HUES48 (cell line): ENCODE results near the gene ECT2.
A peak's percentile ranks its signal among the peaks of the same experiment; 100 is the strongest.
"Not testable (repeated sequence)": the region's sequence is repeated elsewhere in the genome, so short reads cannot be mapped to it uniquely, and the experiment has no call there.

Experiments used
- H3K27ac ChIP-seq: one replicate; pipeline ENCODE4 v1.7.0; 2013; ENCODE audit warnings: low read depth, low read length, inconsistent platforms
- H3K27me3 ChIP-seq: 2 replicates; pipeline ENCODE4 v1.6.1; 2013; ENCODE audit warnings: mild to moderate bottlenecking, low read length; ENCODE audit not compliant: control insufficient read depth, insufficient read depth
- H3K36me3 ChIP-seq: 2 replicates; pipeline ENCODE4 v1.6.1; 2013; ENCODE audit warnings: low read length; ENCODE audit not compliant: control insufficient read depth, insufficient read depth
- H3K4me1 ChIP-seq: 2 replicates; pipeline ENCODE4 v1.6.1; 2013; ENCODE audit warnings: mild to moderate bottlenecking, low read length; ENCODE audit not compliant: control insufficient read depth, insufficient read depth
- H3K4me3 ChIP-seq: 2 replicates; pipeline ENCODE4 v1.5.1; 2013; ENCODE audit warnings: mild to moderate bottlenecking, low read depth, low read length
- H3K9ac ChIP-seq: 2 replicates; pipeline ENCODE4 v1.6.1; 2013; ENCODE audit warnings: mild to moderate bottlenecking, low read depth, low read length, moderate library complexity
- H3K9me3 ChIP-seq: 2 replicates; pipeline ENCODE4 v1.6.1; 2013; ENCODE audit warnings: low read length; ENCODE audit not compliant: control insufficient read depth, insufficient read depth

Gene ECT2

GRCh38 chr3:172708921-172709773 is 41.4 kb upstream of the ECT2 start:
- no peak overlapping the region for H3K9ac ChIP-seq
- no peak overlapping the region for H3K4me3 ChIP-seq
- H3K27ac ChIP-seq, result no peak overlapping the region
- H3K27me3 ChIP-seq, result peaks cover 6% of the 10 kb centered on the region; the same call in 1 of the 2 replicates
- 0 out of 2 replicates have a peak, but pooled peaks cover 3% of the 10 kb centered on the region for H3K4me1 ChIP-seq
- no peaks in the 10 kb centered on the region for H3K36me3 ChIP-seq
- H3K9me3 ChIP-seq, result no peaks in the 10 kb centered on the region

- H3K27me3 ChIP-seq, result peaks cover 6% of the 10 kb centered on the region; the same call in 1 of the 2 replicates
- H3K27ac ChIP-seq, result no peak overlapping the region
- H3K4me3 ChIP-seq, result peak overlapping the region; percentile 87
- no peak overlapping the region; the same call in 1 of the 2 replicates for H3K9ac ChIP-seq
- no peaks in the 10 kb centered on the region for H3K36me3 ChIP-seq
- H3K4me1 ChIP-seq, result 0 out of 2 replicates have a peak, but pooled peaks cover 3% of the 10 kb centered on the region
- no peaks in the 10 kb centered on the region for H3K9me3 ChIP-seq
Measured at GRCh38 chr3:172709774-172710663, 40.5 kb upstream of the ECT2 start.

- 0 out of 2 replicates have a peak, but pooled peaks cover 3% of the 10 kb centered on the region for H3K4me1 ChIP-seq
- no peaks in the 10 kb centered on the region for H3K36me3 ChIP-seq
- peak within 1 kb of the TSS; percentile 73 for H3K27ac ChIP-seq
- H3K27me3 ChIP-seq, result peaks cover 6% of the 10 kb centered on the region; the same call in 1 of the 2 replicates
- no peaks in the 10 kb centered on the region for H3K9me3 ChIP-seq
- peak within 1 kb of the TSS; percentile 37 for H3K9ac ChIP-seq
- peak within 1 kb of the TSS; percentile 87 for H3K4me3 ChIP-seq
Measured at GRCh38 chr3:172710664-172711453, 39.7 kb upstream of the ECT2 start, which contains the start of gene NCEH1. Gene NCEH1, minus strand, starts transcription at chr3:172711067. Its CDS starts 83 bp downstream, at chr3:172710984.

GRCh38 chr3:172711454-172711795 is 39.1 kb upstream of the ECT2 start:
- Histone ChIP-seq H3K27ac (peak overlapping the region; percentile 73), H3K27me3 (peaks cover 6% of the 10 kb centered on the region; the same call in 1 of the 2 replicates), H3K4me3 (peak overlapping the region; percentile 87), H3K9ac (no peak overlapping the region), H3K9me3 (no peaks in the 10 kb centered on the region), H3K36me3 (no peaks in the 10 kb centered on the region), H3K4me1 (0 out of 2 replicates have a peak, but pooled peaks cover 3% of the 10 kb centered on the region)

GRCh38 chr3:172713316-172713715 is 37.2 kb upstream of the ECT2 start:
- H3K27me3 ChIP-seq, result peaks cover 6% of the 10 kb centered on the region; the same call in 1 of the 2 replicates
- H3K36me3 ChIP-seq, result no peaks in the 10 kb centered on the region
- no peak overlapping the region for H3K9ac ChIP-seq
- no peaks in the 10 kb centered on the region for H3K9me3 ChIP-seq
- 0 out of 2 replicates have a peak, but pooled peaks cover 3% of the 10 kb centered on the region for H3K4me1 ChIP-seq
- no peak overlapping the region for H3K27ac ChIP-seq
- no peak overlapping the region for H3K4me3 ChIP-seq

GRCh38 chr3:172716476-172716875 is 34.0 kb upstream of the ECT2 start:
- Histone ChIP-seq H3K27me3 (no peaks in the 10 kb centered on the region), H3K4me3 (no peak overlapping the region), H3K9me3 (peaks cover 12% of the 10 kb centered on the region), H3K36me3 (no peaks in the 10 kb centered on the region), H3K27ac (no peak overlapping the region), H3K9ac (no peak overlapping the region), H3K4me1 (0 out of 2 replicates have a peak, but pooled peaks cover under 1% of the 10 kb centered on the region)

- peaks cover 12% of the 10 kb centered on the region for H3K9me3 ChIP-seq
- no peak overlapping the region for H3K9ac ChIP-seq
- H3K4me3 ChIP-seq, result no peak overlapping the region
- no peak overlapping the region for H3K27ac ChIP-seq
- no peaks in the 10 kb centered on the region for H3K36me3 ChIP-seq
- H3K4me1 ChIP-seq, result no peaks in the 10 kb centered on the region
- no peaks in the 10 kb centered on the region for H3K27me3 ChIP-seq
Measured at GRCh38 chr3:172717493-172718088, 32.9 kb upstream of the ECT2 start.

GRCh38 chr3:172722536-172723040 is 27.9 kb upstream of the ECT2 start:
- not testable (repeated sequence) for H3K27me3 ChIP-seq, H3K36me3 ChIP-seq, H3K27ac ChIP-seq, H3K9ac ChIP-seq, H3K4me3 ChIP-seq, H3K4me1 ChIP-seq
- peaks cover 12% of the 10 kb centered on the region for H3K9me3 ChIP-seq

- Histone ChIP-seq H3K9me3 (no peaks in the 10 kb centered on the region), H3K36me3 (no peaks in the 10 kb centered on the region), H3K9ac (no peak overlapping the region), H3K4me3 (no peak overlapping the region), H3K27me3 (no peaks in the 10 kb centered on the region), H3K4me1 (no peaks in the 10 kb centered on the region), H3K27ac (no peak overlapping the region)
Measured at GRCh38 chr3:172726380-172726779, 24.1 kb upstream of the ECT2 start.

- Histone ChIP-seq H3K9ac (no peak overlapping the region), H3K36me3 (no peaks in the 10 kb centered on the region), H3K4me1 (no peaks in the 10 kb centered on the region), H3K27me3 (no peaks in the 10 kb centered on the region), H3K27ac (no peak overlapping the region), H3K4me3 (no peak overlapping the region), H3K9me3 (no peaks in the 10 kb centered on the region)
Measured at GRCh38 chr3:172735014-172735413, 15.5 kb upstream of the ECT2 start.
